Keratinocyte (primary cell): ENCODE measurements around the gene ELF2. TPM values are rescaled to one million over a fixed set of nuclear protein-coding genes. Genes with fewer than 3 reads are reported as not detected.

Source experiments
- DNase-seq: peaks from one replicate; pipeline ENCODE4 v3.0.0-alpha.2; 2011; ENCODE audit warnings: low read depth, missing footprints, low spot score
- FAIRE-seq: peaks from 2 replicates; lab custom pipeline; 2011; peaks lifted over from hg19 to GRCh38; lab: Jason Lieb, UNC
- H2AFZ ChIP-seq: 2 replicates; pipeline ENCODE4 v1.6.0; 2012; ENCODE audit warnings: low read length, control low read depth, inconsistent platforms; ENCODE audit not compliant: control insufficient read depth
- H3K27ac ChIP-seq: 2 replicates; pipeline ENCODE4 v1.5.1; 2011; ENCODE audit warnings: low read length; ENCODE audit not compliant: control insufficient read depth, insufficient read depth
- H3K27me3 ChIP-seq: 3 replicates; pipeline ENCODE4 v1.6.0; 2011; ENCODE audit warnings: low read length; ENCODE audit not compliant: control insufficient read depth, insufficient read depth; ENCODE audit errors: extremely low read depth
- H3K36me3 ChIP-seq, 2 experiments: 2 replicates in 1 of 2; 3 replicates in 1 of 2; pipeline ENCODE4 v1.5.1; 2011; ENCODE audit warnings: low read length in 2 of 2, mild to moderate bottlenecking in 1 of 2; ENCODE audit not compliant: control insufficient read depth in 2 of 2, insufficient read depth in 2 of 2; ENCODE audit errors: extremely low read depth in 1 of 2
- H3K4me1 ChIP-seq: 3 replicates; pipeline ENCODE4 v1.5.1; 2011; ENCODE audit warnings: low read length; ENCODE audit not compliant: control insufficient read depth, insufficient read depth; ENCODE audit errors: extremely low read depth
- H3K4me2 ChIP-seq: 3 replicates; pipeline ENCODE4 v1.6.0; 2011; ENCODE audit warnings: low read depth, low read length; ENCODE audit not compliant: control insufficient read depth, insufficient read depth; ENCODE audit errors: extremely low read depth
- H3K4me3 ChIP-seq, 3 experiments: fragments of 200-600 bp in 1 of 3; sonication (generic) in 1 of 3; 2 replicates in 2 of 3; 3 replicates in 1 of 3; pipeline ENCODE4 v1.5.1; 2011 to 2016; ENCODE audit warnings: low read length in 3 of 3, mild to moderate bottlenecking in 3 of 3, control low read depth in 2 of 3, inconsistent platforms in 1 of 3, low read depth in 1 of 3, mixed read lengths in 1 of 3, mixed run types in 1 of 3, moderate library complexity in 1 of 3; ENCODE audit not compliant: control insufficient read depth in 2 of 3, insufficient read depth in 2 of 3; ENCODE audit errors: extremely low read depth in 1 of 3
- H3K79me2 ChIP-seq: 2 replicates; pipeline ENCODE4 v1.6.0; 2012; ENCODE audit warnings: low read length; ENCODE audit not compliant: control insufficient read depth, insufficient read depth
- H3K9ac ChIP-seq: 3 replicates; pipeline ENCODE4 v1.6.0; 2011; ENCODE audit warnings: low read length; ENCODE audit not compliant: control insufficient read depth, insufficient read depth; ENCODE audit errors: extremely low read depth
- H3K9me1 ChIP-seq: 3 replicates; pipeline ENCODE4 v1.6.0; 2011; ENCODE audit warnings: low read length; ENCODE audit not compliant: control insufficient read depth, insufficient read depth; ENCODE audit errors: extremely low read depth
- H3K9me3 ChIP-seq: 2 replicates; pipeline ENCODE4 v1.5.1; 2012; ENCODE audit warnings: low read depth, low read length; ENCODE audit not compliant: control insufficient read depth
- H4K20me1 ChIP-seq: 3 replicates; pipeline ENCODE4 v1.6.0; 2011; ENCODE audit warnings: low read length; ENCODE audit not compliant: control insufficient read depth, insufficient read depth; ENCODE audit errors: extremely low read depth
- CTCF ChIP-seq, 3 experiments: IDR thresholded peaks in 1 of 3; conservative IDR thresholded peaks in 1 of 3; optimal IDR thresholded peaks in 1 of 3; 2 replicates in 2 of 3; 3 replicates in 1 of 3; pipeline versions ENCODE3 to v1.5.1; 2011; ENCODE audit warnings: low read length in 3 of 3, mild to moderate bottlenecking in 3 of 3, moderate library complexity in 2 of 3, control low read depth in 1 of 3, inconsistent platforms in 1 of 3; ENCODE audit not compliant: insufficient read depth in 2 of 3; ENCODE audit errors: extremely low read depth in 1 of 3
- EZH2 ChIP-seq: IDR thresholded peaks from one replicate; pipeline ENCODE4 v1.6.1; 2012; ENCODE audit warnings: inconsistent platforms, mild to moderate bottlenecking, low read length, moderate library complexity
- dilution Hi-C: fragments of 300-500 bp; cut with MboI; formaldehyde crosslinking; loops from one replicate; pipeline ENCODE4 v1.7.0; 2020; ENCODE audit warnings: low sequenced_read_pairs; ENCODE audit not compliant: extremely low pct_ligation_motif_present
- polyA plus RNA-seq, 5 experiments: library from polyadenylated mRNA; depleted of rRNA in 3 of 5; stranded (reverse) in 3 of 5; stranded (forward) in 1 of 5; unstranded in 1 of 5; fragments of >200 nt; gene quantifications; 1 replicate in 1 of 5; 2 replicates in 3 of 5; 3 replicates in 1 of 5; pipeline versions ENCODE4 v1.2.1 to v1.2.3, GENCODE V29; 2011 to 2012; ENCODE audit warnings: missing spikeins in 2 of 5, low read depth in 1 of 5, low replicate concordance in 1 of 5

Gene ELF2
- polyA plus RNA-seq, 1 donor (not counting 4 experiments of a cell fraction or from before 2014, with no cell fraction given) = 19.6 TPM

GRCh38 chr4:139126898-139127297 lies 50.1 kb downstream of the ELF2 start:
- H3K36me3 ChIP-seq = no peaks in the 10 kb centered on the region
- no peak overlapping the region for H3K4me2 ChIP-seq
- DNase-seq = no peak
- no peak overlapping the region for H3K4me3 ChIP-seq
- no peaks in the 10 kb centered on the region for H3K27me3 ChIP-seq
- H3K4me1 ChIP-seq = no peaks in the 10 kb centered on the region
- no peak for FAIRE-seq
- H3K79me2 ChIP-seq = no peaks in the 10 kb centered on the region
- dilution Hi-C loops = no loop called here
- no peak for TF ChIP-seq EZH2
- no peak for TF ChIP-seq CTCF (optimal IDR thresholded peaks at IDR 0.05 in 1 of 3, IDR thresholded peaks at IDR 0.05 in 1 of 3, conservative IDR thresholded peaks at IDR 0.05 in 1 of 3; ENCODE audit: extremely low read depth in 1 of 3, insufficient read depth in 2 of 3, low read length in 3 of 3)
- H3K9me3 ChIP-seq = no peaks in the 10 kb centered on the region
- no peak overlapping the region for H3K9ac ChIP-seq
- H2AFZ ChIP-seq = no peak overlapping the region
- no peaks in the 10 kb centered on the region for H4K20me1 ChIP-seq
- H3K27ac ChIP-seq = no peak overlapping the region
- no peaks in the 10 kb centered on the region for H3K9me1 ChIP-seq

- H3K9me1 ChIP-seq = no peaks in the 10 kb centered on the region
- no peak overlapping the region for H2AFZ ChIP-seq
- no peaks in the 10 kb centered on the region for H4K20me1 ChIP-seq
- dilution Hi-C loops = no loop called here
- H3K27me3 ChIP-seq = no peaks in the 10 kb centered on the region
- no peaks in the 10 kb centered on the region for H3K36me3 ChIP-seq
- no peaks in the 10 kb centered on the region for H3K79me2 ChIP-seq
- no peak overlapping the region for H3K4me2 ChIP-seq
- no peaks in the 10 kb centered on the region for H3K4me1 ChIP-seq
- H3K27ac ChIP-seq = no peak overlapping the region
- DNase-seq (no peak), FAIRE-seq (no peak)
- TF ChIP-seq CTCF (optimal IDR thresholded peaks at IDR 0.05 in 1 of 3, IDR thresholded peaks at IDR 0.05 in 1 of 3, conservative IDR thresholded peaks at IDR 0.05 in 1 of 3; ENCODE audit: extremely low read depth in 1 of 3, insufficient read depth in 2 of 3, low read length in 3 of 3) = no peak
- TF ChIP-seq EZH2 = no peak
- H3K9ac ChIP-seq = no peak overlapping the region
- H3K9me3 ChIP-seq = no peaks in the 10 kb centered on the region
- no peak overlapping the region for H3K4me3 ChIP-seq
These were observed 53.1 kb downstream of the ELF2 start for GRCh38 chr4:139123910-139124309.
